SH-SY5Y (cell line): ENCODE measurements around the gene PTEN.

ENCODE experiments used
- GATA2 ChIP-seq: IDR thresholded peaks from 2 replicates; pipeline ENCODE4 v1.6.1; 2011; ENCODE audit warnings: mild to moderate bottlenecking, low read depth, low read length
- GATA3 ChIP-seq: IDR thresholded peaks from 2 replicates; pipeline ENCODE4 v1.6.1; 2011; ENCODE audit warnings: low read depth, mild to moderate bottlenecking, low read length, moderate library complexity

GRCh38 chr10:87873656-87874055 lies 10.2 kb downstream of the PTEN start:
- TF ChIP-seq GATA3 (no peak), GATA2 (no peak)
